NK-92 treated with Interleukin-12 subunit alpha and Interleukin-12 subunit beta, amount 100 ng/mL, for 24 hours (cell line): ENCODE measurements around the gene SLC5A9.
"Not testable (repeated sequence)": the region's sequence is repeated elsewhere in the genome, so short reads cannot be mapped to it uniquely, and the experiment has no call there.

Experiments
- DNase-seq: peaks from one replicate; lab custom pipeline; 2025; lab: John Stamatoyannopoulos, UW

Gene SLC5A9

GRCh38 chr1:48242141-48242736 lies 19.7 kb downstream of the SLC5A9 start:
- DNase-seq, result no peak

GRCh38 chr1:48245106-48245505 lies 22.6 kb downstream of the SLC5A9 start:
- no peak for DNase-seq

- no peak for DNase-seq
Observed at GRCh38 chr1:48246727-48247126, 24.2 kb downstream of the SLC5A9 start.

- no peak for DNase-seq
Observed at GRCh38 chr1:48248356-48248755, 25.8 kb downstream of the SLC5A9 start.

- no peak for DNase-seq
Observed at GRCh38 chr1:48249868-48250267, 27.4 kb downstream of the SLC5A9 start.

GRCh38 chr1:48250572-48250971 lies 28.1 kb downstream of the SLC5A9 start:
- DNase-seq, result no peak

- DNase-seq, result peak; percentile 59
Observed at GRCh38 chr1:48251323-48251722, 28.8 kb downstream of the SLC5A9 start.

GRCh38 chr1:48251821-48252220 lies 29.3 kb downstream of the SLC5A9 start:
- no peak for DNase-seq

- no peak for DNase-seq
Observed at GRCh38 chr1:48254254-48254653, 31.7 kb downstream of the SLC5A9 start.

GRCh38 chr1:48258106-48258505 lies 35.6 kb downstream of the SLC5A9 start:
- no peak for DNase-seq

- DNase-seq, result no peak
Observed at GRCh38 chr1:48261881-48262400, 39.4 kb downstream of the SLC5A9 start.

- DNase-seq, result no peak
Observed at GRCh38 chr1:48263041-48263440, 40.5 kb downstream of the SLC5A9 start.

- DNase-seq, result no peak
Observed at GRCh38 chr1:48266576-48266975, 44.1 kb downstream of the SLC5A9 start.

- not testable (repeated sequence) for DNase-seq
Observed at GRCh38 chr1:48277437-48277836, 54.9 kb downstream of the SLC5A9 start.

- not testable (repeated sequence) for DNase-seq
Observed at GRCh38 chr1:48282329-48282728, 59.8 kb downstream of the SLC5A9 start.

GRCh38 chr1:48284696-48285420 lies 62.3 kb downstream of the SLC5A9 start:
- DNase-seq, result not testable (repeated sequence)

- no peak for DNase-seq
Observed at GRCh38 chr1:48285525-48285924, 63.0 kb downstream of the SLC5A9 start.

- DNase-seq, result no peak
Observed at GRCh38 chr1:48291421-48291820, 68.9 kb downstream of the SLC5A9 start.

- DNase-seq, result no peak
Observed at GRCh38 chr1:48292706-48293105, 70.2 kb downstream of the SLC5A9 start.

GRCh38 chr1:48294094-48294493 lies 71.6 kb downstream of the SLC5A9 start:
- not testable (repeated sequence) for DNase-seq

GRCh38 chr1:48294656-48295055 lies 72.1 kb downstream of the SLC5A9 start:
- DNase-seq, result no peak
